MCF 10A (cell line): ENCODE measurements around the gene SMIM22. TPM values are rescaled to one million over a fixed set of nuclear protein-coding genes. Genes with fewer than 3 reads are reported as not detected.

Experiments used
- BruUV-seq: library from RNA; stranded (reverse); fragments of 400-500 nt; replicated peaks from 2 replicates; lab custom pipeline; 2021; lab: Mats Ljungman, UMichigan
- CTCF ChIA-PET: fragments of 300-600 bp; sonication (Branson Sonifier 250); formaldehyde crosslinking; extraction: SDS; loops from one replicate; lab custom pipeline; 2021; ENCODE audit warnings: antibody characterized with exemption, inconsistent platforms; lab: Yijun Ruan, JAX
- POLR2A ChIA-PET: fragments of 300-600, 350-650 bp; sonication (Branson Sonifier 250); formaldehyde crosslinking; extraction: SDS; loops from one replicate; lab custom pipeline; 2020; ENCODE audit warnings: antibody characterized with exemption, inconsistent platforms; lab: Yijun Ruan, JAX
- DNase-seq: peaks from one replicate; pipeline ENCODE4 v3.0.0-alpha.2; 2018; ENCODE audit not compliant: unreplicated experiment
- H3K27ac Mint-ChIP-seq: one replicate; pipeline ENCODE4 v1.8.0; 2022; ENCODE audit warnings: mild to moderate bottlenecking, low read depth, mixed read lengths; ENCODE audit not compliant: unreplicated experiment
- H3K27me3 Mint-ChIP-seq: one replicate; pipeline ENCODE4 v1.8.0; 2022; ENCODE audit warnings: mixed read lengths; ENCODE audit not compliant: insufficient read depth, unreplicated experiment
- H3K36me3 Mint-ChIP-seq: one replicate; pipeline ENCODE4 v1.8.0; 2022; ENCODE audit warnings: mild to moderate bottlenecking, moderate library complexity, mixed read lengths; ENCODE audit not compliant: insufficient read depth, unreplicated experiment
- H3K4me1 Mint-ChIP-seq: one replicate; pipeline ENCODE4 v1.8.0; 2022; ENCODE audit warnings: mixed read lengths; ENCODE audit not compliant: insufficient read depth, unreplicated experiment
- H3K4me3 Mint-ChIP-seq: one replicate; pipeline ENCODE4 v1.8.0; 2022; ENCODE audit warnings: mild to moderate bottlenecking, moderate library complexity, mixed read lengths; ENCODE audit not compliant: unreplicated experiment
- H3K9me3 Mint-ChIP-seq: one replicate; pipeline ENCODE4 v1.8.0; 2022; ENCODE audit warnings: mixed read lengths; ENCODE audit not compliant: unreplicated experiment
- CTCF ChIP-seq: fragments of 200-600 bp; IDR thresholded peaks from one replicate; pipeline ENCODE4 v1.8.0; 2022; ENCODE audit warnings: antibody characterized with exemption, mild to moderate bottlenecking; ENCODE audit not compliant: unreplicated experiment
- intact Hi-C: fragments of 100-400 bp; cut with micrococcal nuclease; formaldehyde crosslinking; loops from 2 replicates; pipeline ENCODE4 v1.14.1; 2022
- total RNA-seq: library from RNA; stranded (reverse); gene quantifications from 2 replicates; pipeline ENCODE4 v1.2.3, GENCODE V29; 2022

The SMIM22 gene
- total RNA-seq, 1 experiment from 2014 or later = 2.4 TPM

DNA sequence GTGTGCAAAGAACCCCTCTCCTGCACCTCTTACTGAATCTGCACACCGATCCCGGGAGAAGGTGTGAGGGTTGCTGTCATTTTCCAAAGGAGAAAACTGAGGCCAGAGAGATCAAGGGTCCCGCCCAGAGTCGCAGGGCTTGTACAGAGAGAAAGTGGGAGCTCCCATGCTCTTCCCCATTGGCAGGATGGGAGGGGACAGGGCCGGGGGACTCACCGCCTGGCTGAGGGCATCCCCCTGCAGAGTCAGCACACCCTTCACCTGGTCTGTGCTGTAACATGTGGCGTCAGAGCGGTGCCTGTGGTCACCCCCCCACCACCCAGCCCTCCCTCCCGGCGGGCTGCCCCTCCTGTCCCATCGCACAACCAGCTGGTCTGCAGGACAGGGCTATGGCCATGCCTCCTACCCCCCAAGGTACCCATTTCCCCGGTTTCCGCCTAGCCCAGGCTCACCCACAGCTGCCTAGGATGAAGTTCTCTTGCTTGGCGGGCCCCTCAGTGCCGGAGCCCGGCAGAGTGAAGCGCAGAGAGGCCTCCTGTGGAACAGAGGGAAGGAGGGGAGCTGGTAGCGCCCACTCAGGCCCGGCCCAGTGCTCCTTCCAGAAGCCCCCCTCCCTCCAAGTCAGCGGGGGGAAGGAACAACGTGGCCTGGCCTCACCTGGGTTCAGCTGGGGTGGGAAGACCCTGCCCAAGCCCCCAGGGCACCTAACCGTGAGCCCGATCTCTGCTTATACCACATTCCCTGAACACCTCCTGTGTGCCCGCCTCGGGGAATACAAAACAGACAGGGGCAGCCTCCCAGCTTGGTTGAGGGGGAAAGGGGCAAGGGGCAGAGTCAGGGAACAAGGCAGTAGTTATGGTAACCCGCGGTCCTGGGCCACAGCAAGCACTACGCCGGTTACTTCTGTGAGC, 6.1 kb downstream of the SMIM22 start:
- no TSS peak for BruUV-seq
- Mint-ChIP-seq H3K4me1 (peaks cover 6% of the 10 kb centered on the region), H3K4me3 (peak overlapping the region; percentile 76), H3K27ac (no peak overlapping the region), H3K27me3 (no peaks in the 10 kb centered on the region), H3K36me3 (peaks cover 14% of the 10 kb centered on the region), H3K9me3 (no peaks in the 10 kb centered on the region)
- no peak for TF ChIP-seq CTCF
- ChIA-PET CTCF (interaction anchor here (0.9 kb wide), 1 partner anchor 23 kb away, joined by 3 read pairs; no protein-coding TSS in a partner anchor), POLR2A (interaction anchor here (1.3 to 3.1 kb wide), 5 partner anchors 20 to 67 kb away, joined by 4 to 40 read pairs (median 13); partner anchors contain the start of genes ANKS3, DNAAF8, GLYR1 and UBN1)
- no peak for DNase-seq
- intact Hi-C loops = no loop called here

DNA sequence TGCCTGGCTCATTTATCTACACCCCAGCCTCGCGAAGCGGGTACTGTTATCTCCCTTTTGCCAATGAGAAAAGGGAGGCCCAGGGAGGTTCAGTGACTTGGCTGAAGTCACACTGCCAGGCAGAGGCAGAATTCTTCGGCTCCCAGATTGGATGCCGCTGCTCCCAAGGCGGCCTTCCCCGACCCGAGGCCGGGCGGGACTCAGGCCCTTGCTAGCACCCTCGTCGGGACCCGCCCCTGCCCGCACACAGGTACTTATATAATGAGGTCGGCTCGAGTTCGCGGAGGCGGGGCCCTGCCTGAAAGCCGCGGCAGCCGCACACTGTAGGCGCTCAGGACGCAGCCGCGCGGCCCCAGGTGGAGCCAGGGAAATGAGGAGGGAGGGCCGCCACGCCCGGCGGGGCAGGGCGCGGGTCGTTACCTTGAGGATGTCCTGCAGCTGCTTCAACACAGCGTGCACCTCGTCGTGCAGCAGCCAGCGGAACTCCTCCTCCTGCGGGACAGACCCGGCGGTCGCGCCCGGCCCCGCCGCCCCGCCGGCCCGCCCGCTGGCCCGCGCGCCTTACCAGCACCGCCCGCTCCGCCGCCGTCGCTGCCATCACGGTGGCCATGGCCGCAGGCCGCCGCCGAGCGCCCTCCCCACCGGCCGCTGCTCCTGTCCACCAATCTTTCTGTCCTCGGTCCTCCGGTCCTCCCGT, 6.9 kb downstream of the SMIM22 start, which contains the start of gene ROGDI:
TSS of gene ROGDI (minus strand) at position 672 of the 697 bp plus-strand sequence. CDS start at position 610, 62 bp downstream.
- no TSS peak for BruUV-seq
- CTCF ChIA-PET = interaction anchor here (0.9 kb wide), 1 partner anchor 22 kb away, joined by 3 read pairs; no protein-coding TSS in a partner anchor
- peak within 1 kb of the TSS; percentile 27 for H3K27ac Mint-ChIP-seq
- DNase-seq = peak; percentile 77
- no peak for TF ChIP-seq CTCF
- peak within 1 kb of the TSS; percentile 76 for H3K4me3 Mint-ChIP-seq
- H3K36me3 Mint-ChIP-seq = peaks cover 20% of the 10 kb centered on the region
- peaks cover 6% of the 10 kb centered on the region for H3K4me1 Mint-ChIP-seq
- POLR2A ChIA-PET = interaction anchor here (0.6 to 3.1 kb wide), 14 partner anchors 15 to 154 kb away, joined by 3 to 40 read pairs (median 5); partner anchors contain the start of genes ANKS3, DNAAF8, GLYR1 and NUDT16L1
- H3K27me3 Mint-ChIP-seq = no peaks in the 10 kb centered on the region
- intact Hi-C loops = loop anchor here (2.0 kb wide), 2 partner anchors 35 to 155 kb away; partner anchors contain the start of gene ZNF500
- H3K9me3 Mint-ChIP-seq = no peaks in the 10 kb centered on the region

DNA sequence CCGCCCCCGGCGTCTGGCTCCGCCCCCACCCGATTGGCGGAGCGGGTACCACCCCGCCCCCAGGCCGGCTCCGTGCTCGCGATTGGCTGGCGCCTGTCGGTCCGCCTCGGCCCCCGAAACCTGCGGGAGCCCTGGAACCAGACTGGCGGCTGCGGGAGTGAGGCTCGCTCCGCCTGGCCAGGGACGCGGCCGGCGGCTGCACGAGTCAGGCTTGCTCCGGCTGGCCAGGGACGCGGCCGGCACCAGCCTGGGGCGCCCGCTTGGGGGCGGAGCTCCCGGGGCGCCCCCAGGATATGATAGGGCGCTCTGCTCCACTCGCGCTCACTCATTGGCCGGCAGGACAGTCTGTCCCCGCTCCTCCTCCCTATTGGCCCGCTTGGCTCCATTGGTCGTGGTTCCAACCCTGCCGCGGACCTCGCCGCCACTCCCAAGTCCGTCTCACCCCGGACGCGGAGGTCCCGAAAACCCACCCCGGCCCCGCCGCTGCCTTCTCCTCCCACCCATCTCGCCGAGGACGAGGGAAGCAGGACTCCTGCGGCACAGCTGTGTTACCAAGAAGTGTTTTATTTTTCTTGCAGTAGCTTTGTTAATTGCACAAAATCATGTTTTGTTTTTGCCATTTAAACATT, 7.6 kb downstream of the SMIM22 start:
- intact Hi-C loops = loop anchor here (2.0 kb wide), 2 partner anchors 36 to 154 kb away; partner anchors contain the start of gene ZNF500
- H3K4me1 Mint-ChIP-seq = peaks cover 6% of the 10 kb centered on the region
- CTCF ChIA-PET = interaction anchor here (0.6 to 1.2 kb wide), 3 partner anchors 17 to 154 kb away, joined by 3 to 5 read pairs (median 4); no protein-coding TSS in a partner anchor

More for the DNA sequence above, 7.6 kb downstream of the SMIM22 start:
- no peaks in the 10 kb centered on the region for H3K9me3 Mint-ChIP-seq
- no peak for TF ChIP-seq CTCF
- H3K36me3 Mint-ChIP-seq = peaks cover 27% of the 10 kb centered on the region
- DNase-seq = peak; percentile 92
- BruUV-seq = no TSS peak
- H3K4me3 Mint-ChIP-seq = peak overlapping the region; percentile 76
- no peaks in the 10 kb centered on the region for H3K27me3 Mint-ChIP-seq
- POLR2A ChIA-PET = interaction anchor here (0.6 to 3.1 kb wide), 18 partner anchors 8 to 153 kb away, joined by 3 to 40 read pairs (median 4); partner anchors contain the start of genes ANKS3, DNAAF8, GLYR1 and NUDT16L1
- peak overlapping the region; percentile 27 for H3K27ac Mint-ChIP-seq
